HFFc6 (cell line): ENCODE data around the gene ENDOV. TPM values are rescaled to one million over a fixed set of nuclear protein-coding genes. Genes with fewer than 3 reads are reported as not detected.
A peak's percentile ranks its signal among the peaks of the same experiment; 100 is the strongest.

Experiments
- DNase-seq: peaks from one replicate; pipeline ENCODE4 v3.0.0-alpha.2; 2018
- H3K27ac Mint-ChIP-seq: 2 replicates; pipeline ENCODE4 v1.8.0; 2020; ENCODE audit warnings: mild to moderate bottlenecking, mixed read lengths
- H3K27me3 Mint-ChIP-seq: 2 replicates; pipeline ENCODE4 v1.8.0; 2021; ENCODE audit warnings: mild to moderate bottlenecking, moderate library complexity, mixed read lengths; ENCODE audit not compliant: insufficient read depth
- H3K36me3 Mint-ChIP-seq: 2 replicates; pipeline ENCODE4 v1.8.0; 2021; ENCODE audit warnings: low read depth, mixed read lengths
- H3K4me1 Mint-ChIP-seq: 2 replicates; pipeline ENCODE4 v1.8.0; 2020; ENCODE audit warnings: low read depth, mixed read lengths
- H3K4me3 Mint-ChIP-seq: 2 replicates; pipeline ENCODE4 v1.8.0; 2020; ENCODE audit warnings: mild to moderate bottlenecking, moderate library complexity, mixed read lengths
- H3K9me3 Mint-ChIP-seq: 2 replicates; pipeline ENCODE4 v1.8.0; 2020; ENCODE audit warnings: mild to moderate bottlenecking, mixed read lengths
- CTCF ChIP-seq: fragments of 200-600 bp; sonication (generic); IDR thresholded peaks from 2 replicates; pipeline ENCODE4 v1.5.0; 2021; ENCODE audit warnings: antibody characterized with exemption, mild to moderate bottlenecking
- total RNA-seq, 6 experiments: library from RNA; stranded (reverse); fragmentation: NEBNext Ultra II Directional; extraction: Animal tissue kit (Norgen Biotek cat#: 25700); gene quantifications; 2 replicates in 1 of 6; 3 replicates in 5 of 6; pipeline ENCODE4 v1.2.3, GENCODE V29; 2021

The ENDOV gene
- total RNA-seq, 6 experiments from 2014 or later = 11.7 to 17.3 (median 13.7) TPM

- Mint-ChIP-seq H3K27me3 (peaks cover 15% of the 10 kb centered on the region), H3K4me1 (peaks cover 25% of the 10 kb centered on the region), H3K27ac (no peak overlapping the region), H3K4me3 (no peak overlapping the region), H3K36me3 (no peaks in the 10 kb centered on the region; the same call in 1 of the 2 replicates), H3K9me3 (no peaks in the 10 kb centered on the region)
- TF ChIP-seq CTCF = no peak
- no peak for DNase-seq
Measured at GRCh38 chr17:80451104-80451775, 36.3 kb downstream of the ENDOV start.

DNA sequence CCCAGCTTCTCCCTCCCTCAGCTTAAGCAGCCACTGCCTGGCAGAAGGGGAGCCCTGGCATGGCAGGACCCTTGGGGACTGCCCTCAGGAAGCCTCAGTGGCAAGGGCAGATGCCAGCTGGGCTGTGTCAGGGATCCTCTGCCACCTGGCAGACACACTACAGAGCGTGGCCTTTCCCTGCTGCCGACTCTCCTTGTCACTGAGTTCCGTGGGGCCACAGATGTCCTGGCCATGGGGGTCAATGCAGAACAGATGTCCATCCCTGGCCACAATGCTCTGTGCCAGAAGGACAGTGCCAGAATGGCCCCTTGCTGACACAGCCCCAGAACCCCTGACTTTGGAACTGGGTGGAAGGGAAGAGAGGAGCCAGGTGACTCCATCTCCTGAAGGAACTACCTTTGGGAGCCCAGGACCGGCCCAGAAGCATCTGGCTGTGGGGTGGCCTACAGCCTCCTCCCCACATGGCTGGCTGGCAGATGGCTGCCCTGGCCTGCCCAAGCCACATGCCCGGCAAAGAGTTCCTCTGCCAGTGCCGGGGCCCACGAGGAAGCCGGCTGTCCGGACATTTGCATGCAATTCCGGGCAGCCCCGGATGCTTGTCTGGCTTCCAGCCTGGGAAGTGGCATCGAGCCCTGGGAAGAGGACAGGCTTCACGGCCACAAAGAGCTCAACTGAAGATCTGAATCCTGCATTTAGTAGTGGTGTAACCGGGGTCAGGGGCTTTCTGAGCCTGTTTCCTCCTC, 37.4 kb downstream of the ENDOV start:
- H3K27ac Mint-ChIP-seq = no peak overlapping the region
- peaks cover 25% of the 10 kb centered on the region for H3K4me1 Mint-ChIP-seq
- DNase-seq = no peak
- H3K36me3 Mint-ChIP-seq = no peaks in the 10 kb centered on the region; the same call in 1 of the 2 replicates
- peaks cover 15% of the 10 kb centered on the region for H3K27me3 Mint-ChIP-seq
- no peak overlapping the region for H3K4me3 Mint-ChIP-seq
- H3K9me3 Mint-ChIP-seq = no peaks in the 10 kb centered on the region
- no peak for TF ChIP-seq CTCF

DNA sequence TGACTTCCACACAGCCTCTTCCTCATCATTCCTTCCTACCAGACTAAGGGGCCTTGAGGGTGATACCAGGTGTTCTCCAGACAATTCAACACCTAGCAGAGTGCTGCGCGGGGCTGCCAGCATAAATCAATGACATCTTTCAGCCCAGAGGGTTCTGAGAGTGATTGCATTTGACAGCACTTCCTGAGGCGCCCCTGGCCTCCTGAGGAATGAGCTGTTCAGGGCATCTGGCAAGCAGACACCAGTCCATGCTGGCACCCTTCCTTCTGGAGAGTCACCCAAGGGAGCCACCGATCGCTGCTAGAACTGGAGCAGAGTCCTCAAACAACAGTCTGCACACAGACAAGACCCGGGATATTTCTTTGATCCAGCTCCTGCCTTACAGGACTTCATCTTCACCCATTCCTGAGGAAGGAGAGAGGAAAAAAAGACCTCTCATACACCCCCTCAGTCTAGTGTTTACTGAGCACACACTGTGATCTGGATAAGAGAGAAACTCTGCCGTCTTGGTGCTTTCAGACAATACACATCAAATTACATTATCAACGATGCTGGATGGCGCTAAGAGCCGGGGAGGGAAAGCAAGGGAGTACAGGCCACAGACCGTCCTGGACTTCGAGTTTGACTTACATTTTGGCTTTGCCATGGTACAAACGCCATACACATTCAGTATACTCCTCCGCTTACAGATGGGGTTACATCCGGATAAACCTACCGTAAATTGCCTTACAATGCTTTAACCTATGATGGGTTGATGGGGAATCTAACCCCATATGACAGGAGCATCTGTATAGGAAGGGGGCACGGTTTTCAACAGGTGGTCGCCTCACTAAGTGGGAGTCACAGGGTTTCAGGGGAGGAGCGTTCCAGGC, 38.4 kb downstream of the ENDOV start:
- no peak for DNase-seq
- H3K4me3 Mint-ChIP-seq = peak overlapping the region; percentile 90
- H3K4me1 Mint-ChIP-seq = peaks cover 25% of the 10 kb centered on the region
- H3K27ac Mint-ChIP-seq = peak overlapping the region; percentile 94
- peaks cover 8% of the 10 kb centered on the region for H3K27me3 Mint-ChIP-seq
- no peak for TF ChIP-seq CTCF
- no peaks in the 10 kb centered on the region for H3K9me3 Mint-ChIP-seq
- no peaks in the 10 kb centered on the region; the same call in 1 of the 2 replicates for H3K36me3 Mint-ChIP-seq

GRCh38 chr17:80453998-80454556, 39.1 kb downstream of the ENDOV start:
- H3K27ac Mint-ChIP-seq = peak overlapping the region; percentile 94
- no peak for TF ChIP-seq CTCF

More at GRCh38 chr17:80453998-80454556, 39.1 kb downstream of the ENDOV start:
- peaks cover 9% of the 10 kb centered on the region for H3K27me3 Mint-ChIP-seq
- DNase-seq = no peak
- H3K4me3 Mint-ChIP-seq = peak overlapping the region; percentile 90
- peaks cover 25% of the 10 kb centered on the region for H3K4me1 Mint-ChIP-seq
- no peaks in the 10 kb centered on the region for H3K9me3 Mint-ChIP-seq
- H3K36me3 Mint-ChIP-seq = no peaks in the 10 kb centered on the region; the same call in 1 of the 2 replicates
